CD4-positive, alpha-beta T cell (primary cell): ENCODE measurements around the gene TMEM242. TPM values are rescaled to one million over a fixed set of nuclear protein-coding genes. Genes with fewer than 3 reads are reported as not detected.

Experiments
- ATAC-seq: fragments of 200-7000 bp; cut with Tn5 transposase; one replicate; pipeline ENCODE4 v1.10.0; 2022; ENCODE audit warnings: mild to moderate bottlenecking; ENCODE audit not compliant: poor library complexity
- CTCF ChIA-PET: fragments of 350-600 bp; sonication (Branson Sonifier 250); formaldehyde crosslinking; loops from one replicate; lab custom pipeline; 2021; ENCODE audit warnings: antibody characterized with exemption, inconsistent platforms; lab: Charles Lee
- POLR2A ChIA-PET: fragments of 350-600 bp; sonication (Branson Sonifier 250); formaldehyde crosslinking; loops from one replicate; lab custom pipeline; 2021; ENCODE audit warnings: antibody characterized with exemption, inconsistent platforms; lab: Charles Lee
- DNase-seq, 14 experiments: peaks; one replicate each; pipeline ENCODE4 v3.0.0-alpha.2; 2013 to 2020; ENCODE audit warnings: mixed read lengths in 2 of 14
- H3K27ac ChIP-seq, 2 donors: one replicate each; pipeline versions ENCODE4 v1.5.1 to v1.7.0; 2013; ENCODE audit warnings: low read length in 2 of 2, low read depth in 1 of 2, mild to moderate bottlenecking in 1 of 2
- H3K27me3 ChIP-seq, 2 experiments: 1 replicate in 1 of 2; 2 replicates in 1 of 2; pipeline versions ENCODE4 v1.6.1 to v1.7.0; 2013; ENCODE audit warnings: low read length in 2 of 2, control low read depth in 1 of 2, mild to moderate bottlenecking in 1 of 2, moderate library complexity in 1 of 2; ENCODE audit not compliant: insufficient read depth in 2 of 2, control insufficient read depth in 1 of 2
- H3K36me3 ChIP-seq: one replicate; pipeline ENCODE4 v1.6.1; 2013; ENCODE audit warnings: low read length, control low read depth; ENCODE audit not compliant: insufficient read depth
- H3K4me1 ChIP-seq: one replicate; pipeline ENCODE4 v1.6.1; 2013; ENCODE audit warnings: low read length, control low read depth; ENCODE audit not compliant: insufficient read depth
- H3K4me3 ChIP-seq: one replicate; pipeline ENCODE4 v1.5.1; 2013; ENCODE audit warnings: mild to moderate bottlenecking, low read length, moderate library complexity
- H3K9me3 ChIP-seq, 2 experiments: 1 replicate in 1 of 2; 2 replicates in 1 of 2; pipeline versions ENCODE4 v1.6.1 to v1.7.0; 2013; ENCODE audit warnings: low read length in 2 of 2, mild to moderate bottlenecking in 2 of 2, control low read depth in 1 of 2, moderate library complexity in 1 of 2; ENCODE audit not compliant: control insufficient read depth in 1 of 2, insufficient read depth in 1 of 2
- H3K27ac Mint-ChIP-seq: one replicate; pipeline ENCODE4 v1.8.0; 2020; ENCODE audit warnings: mixed read lengths
- H3K27me3 Mint-ChIP-seq: one replicate; pipeline ENCODE4 v1.8.0; 2021; ENCODE audit warnings: mixed read lengths
- H3K36me3 Mint-ChIP-seq: one replicate; pipeline ENCODE4 v1.8.0; 2021; ENCODE audit warnings: low read depth, mixed read lengths
- H3K4me1 Mint-ChIP-seq: one replicate; pipeline ENCODE4 v1.8.0; 2021; ENCODE audit warnings: low read depth, mixed read lengths
- H3K4me3 Mint-ChIP-seq: one replicate; pipeline ENCODE4 v1.8.0; 2020; ENCODE audit warnings: mild to moderate bottlenecking, mixed read lengths
- H3K9me3 Mint-ChIP-seq: one replicate; pipeline ENCODE4 v1.8.0; 2020; ENCODE audit warnings: mixed read lengths
- CTCF ChIP-seq: fragments of 200-600 bp; IDR thresholded peaks from one replicate; pipeline ENCODE4 v1.8.0; 2022; ENCODE audit warnings: antibody characterized with exemption, mild to moderate bottlenecking
- intact Hi-C, 2 experiments: fragments of 100-400 bp; cut with DNase I in 1 of 2; cut with micrococcal nuclease in 1 of 2; formaldehyde crosslinking; loops; one replicate each; pipeline versions ENCODE4 v1.15.1 to v1.9.0; 2023 to 2025; cut with DNase I, micrococcal nuclease
- total RNA-seq, 174 experiments: library from RNA in 2 of 174; stranded (reverse) in 2 of 174; gene quantifications; one replicate each; pipeline ENCODE4 v1.2.3 and lab custom pipeline; 2021 to 2026

Gene TMEM242
- total RNA-seq, 2 experiments from 2014 or later, result 13.6 to 15.6 TPM

GRCh38 chr6:157271441-157271840 lies 51.9 kb downstream of the TMEM242 start:
- peaks cover 17% of the 10 kb centered on the region for H3K4me1 ChIP-seq
- no peak overlapping the region for H3K27ac Mint-ChIP-seq
- H3K27me3 Mint-ChIP-seq, result no peaks in the 10 kb centered on the region
- DNase-seq (no peak), ATAC-seq (no peak)
- H3K27ac ChIP-seq, result no peak overlapping the region
- peak overlapping the region; percentile 27 for H3K4me3 Mint-ChIP-seq
- POLR2A ChIA-PET, result no interaction called here
- no peaks in the 10 kb centered on the region for H3K36me3 ChIP-seq
- H3K4me1 Mint-ChIP-seq, result peaks cover 13% of the 10 kb centered on the region
- CTCF ChIA-PET, result interaction anchor here (0.8 kb wide), 1 partner anchor 36 kb away, joined by 3 read pairs; no protein-coding TSS in a partner anchor
- H3K4me3 ChIP-seq, result no peak overlapping the region
- TF ChIP-seq CTCF, result no peak
- peaks cover 7% of the 10 kb centered on the region for H3K9me3 Mint-ChIP-seq
- H3K9me3 ChIP-seq, result peaks cover 0 to 7% of the 10 kb centered on the region in 2 experiments
- intact Hi-C loops, result loop anchor here (2.0 to 10.0 kb wide), 5 partner anchors 111 to 1949 kb away; no protein-coding TSS in a partner anchor
- H3K27me3 ChIP-seq, result no peaks in the 10 kb centered on the region
- H3K36me3 Mint-ChIP-seq, result no peaks in the 10 kb centered on the region

DNA sequence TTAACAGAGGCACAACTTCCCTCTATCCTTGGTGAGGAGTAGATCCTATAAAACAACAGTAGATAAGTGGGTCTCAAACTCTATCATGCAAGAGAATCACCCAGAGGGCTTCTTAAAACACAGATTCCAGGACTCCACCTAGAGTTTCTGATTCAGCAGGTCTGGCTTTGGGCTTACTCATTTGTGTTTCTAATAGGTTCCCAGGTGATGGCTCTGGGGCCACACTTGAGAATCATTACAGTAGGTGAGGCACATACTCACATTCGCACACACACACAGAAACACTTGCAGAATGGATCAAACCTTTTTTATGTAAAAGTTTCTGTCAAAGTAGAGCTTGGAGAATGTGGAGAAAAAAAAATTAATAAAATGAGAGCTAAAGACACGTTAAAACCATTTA lies 52.4 kb downstream of the TMEM242 start:
- Histone ChIP-seq H3K9me3 (peaks cover 0 to 7% of the 10 kb centered on the region in 2 experiments), H3K27ac (no peak overlapping the region), H3K4me3 (no peak overlapping the region), H3K4me1 (peaks cover 17% of the 10 kb centered on the region), H3K27me3 (no peaks in the 10 kb centered on the region), H3K36me3 (no peaks in the 10 kb centered on the region)
- no peaks in the 10 kb centered on the region for H3K36me3 Mint-ChIP-seq
- DNase-seq (no peak), ATAC-seq (no peak)
- no peak overlapping the region for H3K27ac Mint-ChIP-seq
- POLR2A ChIA-PET, result no interaction called here
- H3K27me3 Mint-ChIP-seq, result no peaks in the 10 kb centered on the region
- intact Hi-C loops, result loop anchor here (2.0 to 10.0 kb wide), 5 partner anchors 112 to 1949 kb away; no protein-coding TSS in a partner anchor
- TF ChIP-seq CTCF, result no peak
- H3K4me1 Mint-ChIP-seq, result peaks cover 13% of the 10 kb centered on the region
- peaks cover 7% of the 10 kb centered on the region for H3K9me3 Mint-ChIP-seq
- peak overlapping the region; percentile 27 for H3K4me3 Mint-ChIP-seq
- CTCF ChIA-PET, result no interaction called here

DNA sequence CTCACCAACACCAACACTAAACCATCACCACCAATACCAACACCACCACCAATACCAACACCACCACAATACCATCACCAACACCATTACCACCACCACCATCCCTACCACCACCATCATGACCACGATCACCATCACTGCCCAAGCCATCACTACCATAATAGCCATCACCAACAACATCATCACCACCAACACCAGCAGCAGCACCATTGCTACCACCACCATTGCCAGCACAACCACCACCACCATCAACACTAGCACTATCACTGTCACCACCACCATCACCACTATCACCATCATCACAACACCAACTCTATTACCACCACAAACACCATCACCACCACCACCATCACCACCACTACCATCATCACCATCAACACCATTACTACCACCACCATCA lies 53.0 kb downstream of the TMEM242 start:
- intact Hi-C loops, result loop anchor here (2.0 to 10.0 kb wide), 5 partner anchors 112 to 1948 kb away; no protein-coding TSS in a partner anchor
- Histone ChIP-seq H3K4me1 (peaks cover 15% of the 10 kb centered on the region), H3K36me3 (no peaks in the 10 kb centered on the region), H3K27ac (no peak overlapping the region), H3K9me3 (peaks cover 0 to 7% of the 10 kb centered on the region in 2 experiments), H3K4me3 (no peak overlapping the region), H3K27me3 (no peaks in the 10 kb centered on the region)
- no peak for TF ChIP-seq CTCF
- ATAC-seq (no peak), DNase-seq (no peak)
- Mint-ChIP-seq H3K4me3 (no peak overlapping the region), H3K27me3 (no peaks in the 10 kb centered on the region), H3K9me3 (peaks cover 7% of the 10 kb centered on the region), H3K4me1 (peaks cover 13% of the 10 kb centered on the region), H3K27ac (no peak overlapping the region), H3K36me3 (no peaks in the 10 kb centered on the region)
- ChIA-PET POLR2A (no interaction called here), CTCF (no interaction called here)
